KMS-11 (cell line): ENCODE results near the gene HECW1.
A peak's percentile ranks its signal among the peaks of the same experiment; 100 is the strongest.

Source experiments
- H2AFZ ChIP-seq: fragments of 200-600 bp; sonication (generic); 2 replicates; pipeline ENCODE4 v1.6.1; 2016; ENCODE audit warnings: antibody characterized with exemption, mixed run types, low read depth
- H3K27ac ChIP-seq: fragments of 200-600 bp; sonication (generic); 2 replicates; pipeline ENCODE4 v1.6.1; 2016; ENCODE audit warnings: mild to moderate bottlenecking, mixed run types
- H3K27me3 ChIP-seq: fragments of 200-600 bp; sonication (generic); 2 replicates; pipeline ENCODE4 v1.6.1; 2017; ENCODE audit warnings: mild to moderate bottlenecking, low read depth, mixed run types, moderate library complexity; ENCODE audit not compliant: insufficient read depth
- H3K36me3 ChIP-seq: fragments of 200-600 bp; sonication (generic); 2 replicates; pipeline ENCODE4 v1.6.1; 2017; ENCODE audit warnings: mild to moderate bottlenecking, mixed run types; ENCODE audit not compliant: insufficient read depth
- H3K4me1 ChIP-seq: fragments of 200-600 bp; sonication (generic); 2 replicates; pipeline ENCODE4 v1.6.1; 2016; ENCODE audit warnings: mild to moderate bottlenecking, low read depth, mixed run types; ENCODE audit not compliant: poor library complexity, severe bottlenecking
- H3K4me2 ChIP-seq: fragments of 200-600 bp; sonication (generic); 2 replicates; pipeline ENCODE4 v1.7.0; 2016; ENCODE audit warnings: mild to moderate bottlenecking, mixed run types
- H3K4me3 ChIP-seq: fragments of 200-600 bp; sonication (generic); IDR thresholded peaks from 2 replicates; pipeline ENCODE4 v1.6.1; 2017; ENCODE audit warnings: low read depth, low read length, mixed read lengths; ENCODE audit not compliant: insufficient read depth
- H3K79me2 ChIP-seq: fragments of 200-600 bp; sonication (generic); 2 replicates; pipeline ENCODE4 v1.6.1; 2016; ENCODE audit warnings: low read depth, mixed run types; ENCODE audit not compliant: insufficient read depth
- H3K9ac ChIP-seq: fragments of 200-600 bp; sonication (generic); 2 replicates; pipeline ENCODE4 v1.6.1; 2016; ENCODE audit warnings: mild to moderate bottlenecking, mixed run types
- H4K20me1 ChIP-seq: fragments of 200-600 bp; sonication (generic); 2 replicates; pipeline ENCODE4 v1.6.1; 2016; ENCODE audit warnings: mild to moderate bottlenecking, mixed run types; ENCODE audit not compliant: insufficient read depth
- CTCF ChIP-seq: fragments of 200-600 bp; sonication (generic); conservative IDR thresholded peaks from 2 replicates; pipeline ENCODE4 v1.6.1; 2017; ENCODE audit warnings: low read depth, mild to moderate bottlenecking, antibody characterized with exemption, low read length, moderate library complexity, mixed read lengths

The HECW1 gene

DNA sequence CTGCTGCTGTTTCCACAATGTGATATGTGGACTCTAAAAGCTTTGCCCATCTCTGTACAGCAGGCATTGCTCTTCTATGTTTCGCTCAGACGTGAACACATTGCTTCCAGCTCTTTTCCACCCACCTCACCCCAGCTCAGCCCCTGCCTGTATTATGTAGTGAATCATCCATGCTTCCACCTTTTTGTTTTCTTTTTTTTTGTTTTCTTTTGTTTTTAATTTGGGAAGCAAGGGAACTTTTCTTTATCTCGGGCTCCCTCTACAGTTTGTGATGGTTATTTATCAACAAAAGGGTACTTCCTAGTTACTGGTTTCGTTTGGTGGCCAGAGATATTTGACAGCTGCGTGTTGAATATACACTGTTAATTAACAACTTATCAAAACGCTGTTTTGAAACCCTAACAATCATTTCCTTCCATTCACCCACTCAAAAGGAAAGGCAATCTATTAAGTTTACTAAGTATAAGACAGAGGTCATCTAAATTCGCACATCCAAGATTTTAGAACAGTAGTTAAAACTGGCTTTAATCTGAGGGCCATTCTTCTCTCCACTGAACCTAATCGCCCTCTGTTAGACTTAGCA is 342.6 kb downstream of the HECW1 start:
- H3K27me3 ChIP-seq, result no peaks in the 10 kb centered on the region
- no peaks in the 10 kb centered on the region for H3K79me2 ChIP-seq
- peaks cover 6% of the 10 kb centered on the region for H3K4me1 ChIP-seq
- H3K27ac ChIP-seq, result no peak overlapping the region
- no peaks in the 10 kb centered on the region for H3K36me3 ChIP-seq
- no peaks in the 10 kb centered on the region for H4K20me1 ChIP-seq
- no peak overlapping the region for H3K9ac ChIP-seq
- H2AFZ ChIP-seq, result peak overlapping the region; percentile 25; the same call in 1 of the 2 replicates
- peak; percentile 95 for TF ChIP-seq CTCF
- no peak overlapping the region for H3K4me3 ChIP-seq
- peak overlapping the region; percentile 18; the same call in 1 of the 2 replicates for H3K4me2 ChIP-seq

DNA sequence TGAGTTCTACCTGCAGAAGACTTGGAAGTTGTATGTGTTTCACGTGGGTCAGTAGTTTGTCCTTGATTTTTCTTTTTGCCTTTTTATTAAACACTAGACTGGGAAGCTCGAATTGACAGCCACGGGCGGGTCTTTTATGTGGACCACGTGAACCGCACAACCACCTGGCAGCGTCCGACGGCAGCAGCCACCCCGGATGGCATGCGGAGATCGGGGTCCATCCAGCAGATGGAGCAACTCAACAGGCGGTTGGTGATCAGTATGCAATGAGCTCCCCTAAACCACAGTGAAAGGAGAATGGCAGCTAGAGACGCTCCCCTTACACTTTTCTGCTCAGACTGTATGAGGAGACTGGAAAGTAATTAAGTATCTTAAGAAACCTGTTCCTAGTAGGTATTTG is 343.8 kb downstream of the HECW1 start:
- no peaks in the 10 kb centered on the region for H3K36me3 ChIP-seq
- H3K4me1 ChIP-seq, result peaks cover 6% of the 10 kb centered on the region
- H4K20me1 ChIP-seq, result no peaks in the 10 kb centered on the region
- no peak overlapping the region for H3K4me2 ChIP-seq
- no peaks in the 10 kb centered on the region for H3K27me3 ChIP-seq
- no peak overlapping the region for H3K4me3 ChIP-seq
- no peak overlapping the region for H3K27ac ChIP-seq
- no peak overlapping the region for H2AFZ ChIP-seq
- no peak overlapping the region for H3K9ac ChIP-seq
- no peak for TF ChIP-seq CTCF
- no peaks in the 10 kb centered on the region for H3K79me2 ChIP-seq

DNA sequence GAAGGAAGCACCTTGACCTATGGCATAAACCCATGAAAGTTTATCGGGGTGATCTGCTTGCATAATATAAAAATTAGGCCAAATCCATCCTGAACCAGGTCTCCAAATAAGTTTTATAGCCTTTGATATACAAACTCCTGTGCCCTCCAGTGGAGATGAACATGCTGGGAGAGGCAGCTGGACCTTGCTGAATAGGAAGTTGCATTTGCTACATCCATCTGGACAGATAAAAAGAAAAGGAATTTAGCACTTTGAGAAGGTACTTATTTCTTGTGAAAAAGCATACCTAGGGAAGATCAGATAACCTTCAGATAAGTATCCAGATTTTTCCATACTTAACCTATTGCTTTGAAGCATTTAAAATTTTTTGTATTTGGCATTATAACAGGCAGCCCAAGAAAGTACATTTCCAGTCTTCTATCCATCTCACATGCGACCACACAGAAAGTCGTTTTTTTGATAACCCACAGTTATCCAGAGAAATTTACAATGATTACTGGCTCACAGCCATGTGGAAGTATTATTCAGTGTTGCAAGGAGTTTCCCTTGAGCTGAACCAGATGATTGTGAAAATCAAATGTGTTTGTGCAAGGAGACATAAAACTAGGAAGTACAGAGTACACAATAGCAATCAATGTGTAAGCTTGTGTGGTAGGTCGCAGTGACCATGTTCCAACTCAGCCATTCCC is 346.0 kb downstream of the HECW1 start:
- Histone ChIP-seq H3K9ac (no peak overlapping the region), H3K36me3 (no peaks in the 10 kb centered on the region), H3K4me3 (no peak overlapping the region), H3K4me2 (no peak overlapping the region), H3K27me3 (no peaks in the 10 kb centered on the region), H3K79me2 (no peaks in the 10 kb centered on the region), H3K4me1 (peaks cover 6% of the 10 kb centered on the region), H3K27ac (no peak overlapping the region), H4K20me1 (no peaks in the 10 kb centered on the region), H2AFZ (no peak overlapping the region)
- no peak for TF ChIP-seq CTCF

DNA sequence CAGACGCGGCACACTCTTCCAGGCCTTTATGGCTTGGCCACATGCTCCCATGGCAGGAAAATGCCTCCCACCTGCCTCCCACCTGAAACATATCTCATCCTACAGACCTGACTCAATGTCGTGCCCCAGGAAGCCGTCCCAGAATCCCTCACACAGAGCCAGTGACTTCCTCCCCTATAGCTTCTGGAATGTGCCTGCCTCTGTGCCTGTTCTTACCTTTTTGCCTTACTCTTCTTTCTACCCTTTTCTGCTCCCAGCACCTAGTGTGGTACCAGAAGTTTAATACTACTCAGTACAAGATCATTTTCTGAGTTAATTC is 346.5 kb downstream of the HECW1 start:
- no peak overlapping the region for H3K9ac ChIP-seq
- no peaks in the 10 kb centered on the region for H3K36me3 ChIP-seq
- no peak overlapping the region for H3K4me3 ChIP-seq
- no peak overlapping the region for H2AFZ ChIP-seq
- H4K20me1 ChIP-seq, result no peaks in the 10 kb centered on the region
- H3K79me2 ChIP-seq, result no peaks in the 10 kb centered on the region
- no peak overlapping the region for H3K4me2 ChIP-seq
- no peak overlapping the region for H3K27ac ChIP-seq
- TF ChIP-seq CTCF, result no peak
- peaks cover 6% of the 10 kb centered on the region for H3K4me1 ChIP-seq
- no peaks in the 10 kb centered on the region for H3K27me3 ChIP-seq
